Eye (tissue), 1 donor: ENCODE results near the gene TMEM97.

Experiments
- DNase-seq: peaks from one replicate; pipeline ENCODE4 v3.0.0-alpha.2; 2015

TMEM97 gene

GRCh38 chr17:28367641-28368305 is 48.8 kb downstream of the TMEM97 start:
- no peak for DNase-seq

DNA sequence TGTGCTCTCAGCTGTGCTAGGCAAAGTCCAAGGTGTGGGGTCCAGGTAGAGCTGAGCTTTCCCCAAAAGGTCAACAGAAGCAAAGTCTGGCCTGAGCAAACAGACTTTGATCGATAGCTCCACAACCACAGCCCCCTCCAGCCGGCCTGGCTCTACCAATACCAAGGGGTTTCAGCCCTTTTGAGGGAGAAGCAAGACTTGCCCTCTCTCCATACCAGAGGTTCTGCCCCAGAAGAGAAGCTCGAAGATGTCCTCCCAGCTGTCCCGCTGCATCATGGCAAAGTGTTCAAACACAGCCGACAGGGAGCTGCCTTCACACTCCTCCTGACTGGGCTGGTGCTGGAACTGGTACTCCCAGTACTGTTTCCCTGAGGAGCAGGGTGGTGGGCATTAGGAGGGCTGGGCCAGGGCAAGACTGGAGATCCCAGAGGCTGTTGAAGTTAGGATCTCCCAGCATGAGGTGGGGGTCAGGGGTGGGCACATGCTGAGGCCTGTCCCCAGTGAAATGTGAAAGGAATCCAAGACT is 49.4 kb downstream of the TMEM97 start:
- no peak for DNase-seq

DNA sequence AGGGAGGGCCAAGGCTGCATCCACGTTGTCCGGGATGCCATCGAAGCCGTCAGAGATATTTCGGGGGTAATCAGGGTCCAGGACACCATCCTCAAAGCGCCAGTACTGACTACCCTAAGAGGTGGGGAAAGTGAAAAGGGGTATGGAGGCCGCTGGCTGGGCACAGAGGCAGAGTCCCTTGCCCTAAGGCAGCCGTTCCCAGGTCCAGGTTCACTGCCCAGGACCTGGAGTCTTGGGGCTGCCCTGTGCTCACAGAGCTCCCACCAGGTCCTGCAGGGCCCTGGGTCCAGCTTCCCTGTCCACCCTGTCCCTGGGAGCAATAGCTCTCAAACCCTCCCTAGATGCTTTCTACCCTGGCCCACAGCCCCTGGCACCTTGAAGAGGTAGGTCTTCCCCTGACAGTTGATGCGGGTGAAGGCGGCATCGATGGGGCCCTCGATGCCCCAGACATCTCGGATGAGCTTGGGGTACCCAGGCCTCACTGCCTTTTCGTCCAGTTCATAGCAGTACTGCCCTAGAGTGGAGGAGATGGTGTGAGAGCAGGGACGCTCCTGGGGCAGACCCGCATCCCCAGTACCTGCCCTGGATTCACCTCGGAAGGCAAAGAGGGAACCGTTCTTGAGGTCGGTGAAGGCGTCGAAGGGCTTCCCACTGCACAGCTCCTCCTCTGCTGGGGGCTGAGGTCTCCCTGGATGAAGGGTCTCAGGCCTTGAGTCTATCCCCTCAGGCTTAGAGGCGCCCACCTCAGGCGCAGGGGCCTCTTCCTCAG is 50.1 kb downstream of the TMEM97 start:
- no peak for DNase-seq

- DNase-seq = no peak
Observed at GRCh38 chr17:28369684-28370034, 50.7 kb downstream of the TMEM97 start.

DNA sequence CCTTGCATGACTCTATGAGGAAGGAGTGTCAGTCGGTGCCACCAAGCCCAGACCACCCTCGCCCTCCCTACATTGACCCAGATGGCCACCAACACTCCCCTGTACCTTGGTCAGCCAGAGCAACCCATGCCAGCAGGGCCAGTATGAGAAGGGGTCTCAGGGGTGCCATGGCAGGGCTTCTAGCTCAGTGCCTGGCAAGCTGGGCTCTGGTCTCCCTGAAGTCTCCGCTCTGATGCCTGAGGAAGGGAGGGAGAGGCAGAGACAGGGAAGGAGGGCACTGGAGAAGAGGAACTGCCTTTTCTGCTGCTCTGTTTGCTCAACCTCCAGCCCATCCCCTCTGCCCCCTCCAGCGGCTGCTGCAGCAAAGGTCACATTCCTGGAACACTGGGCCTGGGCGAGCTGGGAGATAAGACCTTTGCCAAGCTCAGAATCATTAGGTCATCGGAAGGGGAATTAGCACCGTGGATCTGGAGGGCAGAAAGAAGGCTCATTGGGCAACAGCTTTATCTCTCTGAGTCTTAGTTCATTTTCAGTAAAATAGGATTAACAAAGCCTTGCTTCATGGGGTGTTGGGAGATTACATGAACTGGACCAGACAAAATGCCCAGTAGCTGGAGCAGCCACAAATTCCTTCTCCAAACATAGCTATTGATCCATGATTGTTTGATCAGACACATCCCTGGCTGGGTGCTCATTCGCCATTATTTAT is 51.2 kb downstream of the TMEM97 start, which contains the start of gene VTN:
VTN (minus strand) TSS at position 273 of the 709 bp plus-strand sequence; CDS start at position 169, 104 bp downstream.
- peak; percentile 45 for DNase-seq

DNA sequence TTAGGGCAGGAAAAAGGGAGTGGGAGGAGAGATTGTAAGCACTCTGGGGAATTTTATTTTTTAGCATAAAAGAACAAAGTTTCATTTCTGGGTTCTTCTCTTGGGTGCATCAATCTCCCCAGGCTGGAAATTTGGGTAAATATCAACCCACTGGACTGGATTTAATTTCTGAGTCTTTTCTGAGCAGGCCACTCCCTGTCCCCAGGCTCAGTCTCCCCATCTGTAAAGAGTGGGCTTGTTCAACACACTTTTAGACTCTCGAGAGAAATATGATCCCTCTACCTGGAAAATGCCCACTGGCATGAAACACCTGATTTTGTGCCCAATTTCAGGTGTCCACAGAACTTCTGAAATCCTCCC is 51.7 kb downstream of the TMEM97 start:
- no peak for DNase-seq

DNA sequence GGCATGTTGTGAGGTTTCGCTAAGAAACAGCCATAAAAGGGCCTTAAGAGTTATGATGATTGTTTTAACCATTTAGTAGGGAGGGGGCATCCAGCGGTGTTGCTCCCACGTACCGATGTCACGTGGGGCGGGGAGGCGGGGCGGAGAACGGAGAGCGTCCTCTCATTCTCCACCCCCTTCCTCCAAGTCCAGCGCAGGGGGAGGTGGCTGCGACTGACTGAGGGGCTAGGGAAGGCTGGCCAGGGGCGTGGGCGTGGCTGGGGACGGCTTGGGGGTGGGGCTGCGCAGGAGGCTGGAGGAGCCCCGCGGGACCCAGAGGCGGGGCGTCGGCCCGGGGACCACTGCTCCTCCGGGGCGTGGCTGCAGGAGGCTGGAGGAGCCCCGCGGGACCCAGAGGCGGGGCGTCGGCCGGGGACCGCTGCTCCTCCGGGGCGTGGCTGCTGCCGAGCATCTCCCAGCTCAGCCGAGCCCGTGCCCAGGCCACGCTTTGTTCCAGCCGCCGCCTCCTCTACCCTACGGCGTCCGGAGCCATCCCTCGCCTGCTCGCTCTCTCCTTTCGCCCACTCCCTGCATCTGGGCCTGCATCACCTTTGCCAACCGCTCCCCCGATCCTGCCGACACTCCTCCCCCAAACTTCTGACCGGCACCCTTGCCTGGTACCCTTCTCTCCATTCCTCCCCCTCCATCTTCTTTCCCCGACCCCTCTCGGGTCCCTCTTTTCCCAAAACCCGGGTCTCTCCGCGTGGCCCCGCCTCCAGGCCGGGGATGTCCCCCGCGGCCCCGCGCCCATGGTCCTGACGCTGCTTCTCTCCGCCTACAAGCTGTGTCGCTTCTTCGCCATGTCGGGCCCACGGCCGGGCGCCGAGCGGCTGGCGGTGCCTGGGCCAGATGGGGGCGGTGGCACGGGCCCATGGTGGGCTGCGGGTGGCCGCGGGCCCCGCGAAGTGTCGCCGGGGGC is 52.5 kb downstream of the TMEM97 start, which contains the start of gene SARM1:
SARM1 (plus strand) TSS at position 450 of the 958 bp plus-strand sequence; CDS start at position 789, 339 bp downstream.
- DNase-seq = peak; percentile 97

DNA sequence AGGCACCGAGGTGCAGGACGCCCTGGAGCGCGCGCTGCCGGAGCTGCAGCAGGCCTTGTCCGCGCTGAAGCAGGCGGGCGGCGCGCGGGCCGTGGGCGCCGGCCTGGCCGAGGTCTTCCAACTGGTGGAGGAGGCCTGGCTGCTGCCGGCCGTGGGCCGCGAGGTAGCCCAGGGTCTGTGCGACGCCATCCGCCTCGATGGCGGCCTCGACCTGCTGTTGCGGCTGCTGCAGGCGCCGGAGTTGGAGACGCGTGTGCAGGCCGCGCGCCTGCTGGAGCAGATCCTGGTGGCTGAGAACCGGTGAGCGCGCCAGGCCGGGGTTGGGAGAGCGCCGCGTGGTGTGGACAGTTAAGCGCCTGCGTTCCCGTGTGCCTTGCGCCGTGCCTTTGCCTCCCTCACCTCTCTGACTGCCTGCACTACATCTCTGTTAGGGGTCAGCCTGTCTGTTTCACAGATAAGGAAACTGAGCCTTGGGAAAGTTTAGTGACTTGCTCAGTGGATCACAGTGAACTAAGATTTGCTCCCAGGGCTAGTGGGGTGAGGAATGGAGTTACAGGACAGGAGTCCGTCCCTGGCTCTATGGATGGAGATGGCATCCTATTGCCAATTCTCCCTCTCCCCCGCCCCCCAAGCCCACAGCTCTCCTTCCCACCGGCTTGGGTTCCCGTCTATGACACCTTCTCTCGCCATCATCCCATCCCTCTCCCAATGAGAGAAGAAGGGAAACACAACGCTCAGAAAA is 53.4 kb downstream of the TMEM97 start:
- DNase-seq = peak; percentile 62

DNA sequence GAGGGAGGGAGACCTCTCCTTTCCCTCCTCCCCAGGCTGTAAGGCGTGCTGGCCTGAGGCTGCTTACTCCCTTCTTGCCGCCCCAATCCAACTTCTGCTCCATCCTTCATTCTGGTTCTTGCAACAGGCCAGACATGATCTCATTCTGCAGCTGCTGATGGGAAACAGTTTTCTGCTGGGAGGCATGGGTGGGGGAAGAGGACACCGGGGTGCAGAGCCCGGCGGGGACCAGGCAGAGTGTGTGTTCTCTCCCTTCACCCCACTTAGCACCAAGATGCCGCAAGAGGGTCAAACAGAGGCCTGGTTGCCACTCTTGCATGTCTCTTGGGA is 53.9 kb downstream of the TMEM97 start:
- DNase-seq = no peak
